Bone marrow (tissue), 2 donors: ENCODE measurements around the gene TUBA3E.
"Not testable (repeated sequence)": the region's sequence is repeated elsewhere in the genome, so short reads cannot be mapped to it uniquely, and the experiment has no call there.

Source experiments
- DNase-seq, 2 donors: peaks; one replicate each; lab custom pipeline; 2025; lab: John Stamatoyannopoulos, UW

TUBA3E gene

GRCh38 chr2:130143266-130144039 is 54.8 kb downstream of the TUBA3E start:
- DNase-seq, result not testable (repeated sequence)

- DNase-seq, result not testable (repeated sequence)
Observed at GRCh38 chr2:130142396-130143265, 55.6 kb downstream of the TUBA3E start.
